Limb (tissue), 2 donors: ENCODE measurements around the gene URM1.
A peak's percentile ranks its signal among the peaks of the same experiment; 100 is the strongest.
"Not testable (repeated sequence)": the region's sequence is repeated elsewhere in the genome, so short reads cannot be mapped to it uniquely, and the experiment has no call there.

Source experiments
- DNase-seq, 2 donors: peaks; one replicate each; pipeline ENCODE4 v3.0.0-alpha.2; 2016; ENCODE audit errors: extremely low spot score in 2 of 2

Gene URM1

DNA sequence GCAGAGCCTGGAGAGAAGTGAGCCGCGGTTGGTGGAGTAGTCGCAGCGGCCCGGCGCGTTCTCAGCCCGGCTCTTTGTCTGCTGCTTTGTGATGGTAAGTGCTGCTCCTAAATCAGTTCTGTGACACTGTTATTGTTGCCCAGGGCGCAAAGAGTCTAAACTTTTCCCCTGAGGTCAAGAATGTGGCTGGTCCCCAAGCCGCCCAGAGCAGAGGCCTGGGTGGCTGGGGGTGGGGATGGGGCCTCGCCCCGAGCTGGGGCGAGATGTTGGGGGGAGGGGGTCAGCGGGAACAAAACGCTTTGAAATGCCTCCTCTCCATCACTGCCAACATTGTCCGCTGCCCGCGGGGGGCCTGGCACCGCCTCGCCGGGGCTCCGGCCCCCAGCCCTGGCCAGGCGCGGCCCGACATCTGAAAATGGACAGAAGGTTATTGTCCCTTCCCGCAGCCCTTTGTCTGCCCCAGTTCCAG lies 37.8 kb downstream of the URM1 start:
- DNase-seq = no peak

DNA sequence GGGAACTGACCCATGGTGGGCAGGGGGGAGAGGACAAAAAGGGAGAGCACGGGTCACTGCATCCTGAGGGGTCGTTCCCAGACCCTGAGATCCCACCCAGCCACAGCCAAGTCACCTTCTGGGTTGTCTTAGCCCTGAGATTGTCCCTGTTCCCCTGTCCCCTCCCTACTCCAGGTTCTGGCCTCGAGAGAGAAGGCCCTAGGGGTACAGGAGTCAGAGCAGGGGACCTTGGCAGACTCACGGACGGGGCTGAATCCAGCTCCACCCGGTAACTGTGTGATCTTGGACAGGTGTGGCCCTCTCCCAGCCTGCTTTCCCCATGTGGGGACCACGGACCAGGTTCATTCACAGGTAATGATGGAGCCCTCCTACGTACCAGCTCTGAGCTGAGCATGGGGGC lies 38.3 kb downstream of the URM1 start:
- no peak for DNase-seq

DNA sequence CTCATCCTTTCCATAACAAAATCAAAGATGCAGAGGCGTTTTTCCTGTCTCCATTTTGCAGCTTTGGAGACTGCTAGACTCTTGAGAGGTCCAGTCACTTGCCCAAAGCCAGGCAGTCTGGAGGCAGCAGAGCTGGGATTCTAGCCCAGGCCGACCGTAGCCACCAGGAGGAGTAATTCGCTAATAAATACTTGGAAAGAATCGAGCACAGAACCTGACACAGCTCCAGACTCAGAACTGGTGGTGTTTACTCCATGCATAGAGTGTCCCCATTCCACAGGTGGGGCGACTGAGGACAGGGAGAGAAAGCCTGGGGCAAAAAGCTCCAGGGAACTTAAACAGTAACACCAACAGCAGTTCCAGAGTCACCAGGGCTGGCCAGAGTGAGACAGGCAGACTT lies 38.8 kb downstream of the URM1 start:
- DNase-seq = no peak

GRCh38 chr9:128411364-128412119 lies 40.4 kb downstream of the URM1 start:
- peak in 1 of 2 donors; percentile 27 for DNase-seq

DNA sequence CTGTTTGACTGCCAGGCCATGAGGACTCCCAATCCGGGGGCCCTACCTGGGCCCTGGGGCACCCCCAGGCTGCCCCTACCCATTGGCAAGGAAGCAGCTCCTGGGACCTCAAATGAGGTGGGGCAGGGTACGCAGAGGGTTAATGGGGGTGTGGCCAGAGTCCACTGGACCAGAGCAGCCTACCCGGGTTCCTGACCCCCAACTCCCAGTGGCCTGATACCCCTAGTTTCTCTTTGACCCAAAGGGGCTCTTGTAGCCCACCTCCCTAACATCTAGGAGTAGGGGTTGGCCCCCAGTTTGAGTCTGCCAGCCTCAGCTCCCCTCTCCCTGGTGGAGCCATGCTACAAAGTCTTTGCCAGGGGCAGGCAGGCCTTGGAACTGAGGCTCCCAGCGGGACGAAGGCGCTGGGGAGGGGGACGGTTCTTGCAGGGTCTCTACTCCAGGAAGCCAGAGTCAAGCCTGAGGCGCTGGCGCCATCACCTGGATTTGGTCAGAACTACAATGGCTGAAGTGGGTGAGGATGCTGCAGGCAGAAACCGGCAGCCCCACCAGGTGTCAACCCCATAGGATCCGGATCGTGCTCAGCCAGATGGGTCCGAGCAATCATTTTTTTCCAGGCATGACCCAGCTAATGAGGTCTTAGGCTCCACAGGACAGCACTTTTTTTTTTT lies 41.1 kb downstream of the URM1 start:
- peak; percentile 40 to 87 for DNase-seq

DNA sequence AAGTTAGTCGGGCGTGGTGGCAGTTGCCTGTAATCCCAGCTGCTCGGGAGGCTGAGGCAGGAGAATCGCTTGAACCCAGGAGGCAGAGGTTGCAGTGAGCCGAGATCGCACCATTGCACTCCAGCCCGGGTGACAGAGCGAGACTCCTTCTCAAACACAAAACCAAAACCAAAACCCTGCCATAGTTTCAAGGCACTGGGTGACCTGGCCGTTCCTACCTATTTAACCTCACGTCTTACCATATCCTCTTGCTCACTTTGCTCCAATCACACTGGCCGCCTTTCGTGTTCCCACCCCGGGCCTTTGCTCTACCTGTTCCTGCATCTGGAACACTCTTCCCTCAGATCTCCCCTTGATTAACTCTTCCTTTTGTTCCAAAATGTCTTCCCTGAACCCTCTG lies 42.6 kb downstream of the URM1 start:
- DNase-seq = not testable (repeated sequence)

DNA sequence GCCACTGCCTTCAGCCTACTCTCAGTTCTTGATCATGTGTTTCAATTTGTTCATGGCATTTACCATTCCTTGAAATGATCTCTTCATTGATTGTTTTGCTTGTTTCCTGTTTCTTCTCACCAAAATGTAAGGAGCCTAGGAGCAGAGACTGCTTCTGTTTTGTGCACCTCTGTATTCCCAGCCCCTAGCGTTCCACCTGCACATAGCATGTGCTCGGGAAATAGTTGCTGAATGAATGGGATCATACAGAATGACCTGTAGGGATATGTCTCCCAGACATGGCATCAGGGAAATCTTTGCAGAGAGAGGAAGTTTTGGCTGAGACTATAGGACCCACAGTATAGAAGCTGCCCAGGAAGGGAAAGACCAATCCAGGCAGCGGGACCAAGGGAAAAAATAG lies 43.3 kb downstream of the URM1 start:
- no peak for DNase-seq

- DNase-seq = no peak
Observed at GRCh38 chr9:128415281-128415680, 44.1 kb downstream of the URM1 start.

DNA sequence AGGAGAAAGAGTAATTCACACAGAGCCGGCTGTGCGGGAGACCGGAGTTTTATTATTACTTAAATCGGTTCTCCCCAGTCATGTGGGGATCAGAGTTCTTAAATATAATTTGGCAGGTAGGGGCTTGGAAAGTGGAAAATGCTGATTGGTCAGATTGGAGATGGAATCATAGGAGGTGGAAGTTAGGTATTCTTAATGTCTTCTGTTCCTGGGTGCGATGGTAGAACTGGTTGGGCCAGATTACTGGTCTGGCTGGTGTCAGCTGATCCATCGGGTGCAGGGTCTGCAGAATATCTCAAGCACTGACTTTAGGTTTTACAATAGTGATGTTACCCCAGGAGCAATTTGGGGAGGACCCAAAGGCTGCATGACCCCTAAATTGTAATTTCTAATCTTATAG lies 44.8 kb downstream of the URM1 start:
- DNase-seq = no peak

- DNase-seq = no peak
Observed at GRCh38 chr9:128416432-128417019, 45.4 kb downstream of the URM1 start.

- DNase-seq = no peak
Observed at GRCh38 chr9:128419061-128419925, 48.1 kb downstream of the URM1 start.

DNA sequence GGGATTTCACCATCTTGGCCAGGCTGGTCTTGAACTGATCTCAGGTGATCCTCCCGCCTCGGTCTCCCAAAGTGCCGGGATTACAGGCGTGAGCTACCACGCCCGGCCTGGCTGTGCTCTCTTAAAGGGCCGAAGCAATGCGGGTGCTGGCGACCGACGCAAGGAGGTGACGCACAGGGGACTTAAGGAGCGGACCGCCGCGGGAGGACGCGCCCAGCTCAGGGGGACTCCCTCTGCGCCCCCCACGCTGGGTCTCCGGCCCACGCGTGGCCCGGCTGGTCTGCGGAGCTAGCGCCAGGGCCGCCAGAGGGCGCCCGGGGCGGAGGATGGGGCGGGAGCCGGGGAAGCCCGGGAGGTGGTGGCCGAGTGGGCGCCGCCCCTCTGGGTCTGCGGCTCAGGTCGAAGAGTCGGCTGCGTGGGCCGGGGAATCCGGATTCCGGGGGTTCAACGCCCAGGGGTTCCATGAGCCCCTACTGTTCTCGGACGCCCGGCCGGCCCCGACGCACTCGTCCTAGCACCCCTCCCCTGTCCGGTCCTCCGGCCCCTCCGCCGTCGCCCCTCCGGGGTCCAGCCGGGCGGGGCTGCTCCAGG lies 49.0 kb downstream of the URM1 start:
- DNase-seq = peak; percentile 69 to 87

GRCh38 chr9:128420651-128421481 lies 49.7 kb downstream of the URM1 start, which contains the start of gene CERCAM:
Gene CERCAM (plus strand): TSS chr9:128420857. CDS start chr9:128420878, 21 bp downstream.
- DNase-seq = peak; percentile 60 to 86

DNA sequence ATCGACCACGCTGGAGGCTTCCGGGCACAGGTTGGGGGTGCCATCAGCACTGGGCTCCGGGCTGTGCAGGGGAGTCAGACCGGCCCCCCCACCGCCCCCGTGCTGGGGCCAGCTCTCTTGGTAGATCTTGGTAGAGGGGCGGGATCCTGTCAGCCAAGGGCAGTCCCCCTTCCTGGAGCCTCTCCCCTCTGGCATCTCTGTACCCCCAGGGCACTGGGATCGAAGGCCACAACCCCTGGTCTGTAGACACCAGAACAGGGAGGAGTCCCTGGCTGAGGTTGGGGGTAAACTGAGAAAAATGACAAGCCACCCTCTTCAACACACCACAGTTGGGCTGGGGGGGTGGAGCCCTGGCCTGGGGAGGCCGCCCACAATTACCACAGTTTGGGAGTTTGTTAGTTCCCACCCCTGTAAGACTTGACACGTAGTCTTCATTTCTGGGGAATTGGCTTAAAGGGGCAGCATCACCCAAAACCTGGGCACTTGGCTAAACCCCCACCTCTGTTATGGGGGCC lies 50.4 kb downstream of the URM1 start:
- no peak for DNase-seq

GRCh38 chr9:128422022-128422782 lies 51.0 kb downstream of the URM1 start:
- not testable (repeated sequence) for DNase-seq

- DNase-seq = no peak
Observed at GRCh38 chr9:128422783-128423150, 51.6 kb downstream of the URM1 start.

DNA sequence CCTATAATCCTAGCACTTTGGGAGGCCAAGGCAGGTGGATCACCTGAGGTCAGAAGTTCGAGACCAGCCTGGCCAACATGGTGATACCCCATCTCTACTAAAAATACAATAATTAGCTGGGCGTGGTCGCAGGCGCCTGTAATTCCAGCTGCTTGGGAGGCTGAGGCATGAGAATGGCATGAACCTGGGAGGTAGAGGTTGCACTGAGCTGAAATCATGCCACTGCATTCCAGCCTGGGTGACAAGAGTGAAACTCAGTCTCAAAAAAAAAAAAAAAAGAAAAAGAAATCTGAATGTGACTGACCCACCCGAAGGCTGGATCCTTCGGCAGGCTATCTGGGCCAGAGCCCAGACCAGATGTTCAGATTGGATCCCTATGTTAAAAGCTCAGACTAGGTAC lies 52.2 kb downstream of the URM1 start:
- DNase-seq = not testable (repeated sequence)

DNA sequence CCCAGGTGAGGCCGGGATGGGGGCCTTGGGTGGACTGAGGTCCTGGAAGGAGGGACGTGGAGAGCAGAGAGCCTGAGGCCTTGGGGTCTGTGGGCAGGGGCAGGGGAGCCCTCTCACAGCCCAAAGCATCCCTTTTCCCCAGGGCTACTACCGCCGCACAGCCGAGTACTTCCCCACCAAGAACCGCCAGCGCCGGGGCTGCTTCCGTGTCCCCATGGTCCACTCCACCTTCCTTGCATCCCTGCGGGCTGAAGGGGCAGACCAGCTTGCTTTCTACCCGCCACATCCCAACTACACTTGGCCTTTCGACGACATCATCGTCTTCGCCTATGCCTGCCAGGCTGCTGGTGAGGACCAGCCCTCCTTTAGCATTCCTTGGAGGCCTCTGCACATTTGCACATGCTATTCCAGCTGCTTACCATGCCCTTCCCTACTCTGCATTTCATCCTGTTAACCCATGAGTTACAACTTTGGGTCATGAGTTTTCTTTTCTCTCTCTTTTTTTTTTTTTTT lies 53.1 kb downstream of the URM1 start:
- DNase-seq = no peak
